ENCODE data around the gene HMCN1.

DNA sequence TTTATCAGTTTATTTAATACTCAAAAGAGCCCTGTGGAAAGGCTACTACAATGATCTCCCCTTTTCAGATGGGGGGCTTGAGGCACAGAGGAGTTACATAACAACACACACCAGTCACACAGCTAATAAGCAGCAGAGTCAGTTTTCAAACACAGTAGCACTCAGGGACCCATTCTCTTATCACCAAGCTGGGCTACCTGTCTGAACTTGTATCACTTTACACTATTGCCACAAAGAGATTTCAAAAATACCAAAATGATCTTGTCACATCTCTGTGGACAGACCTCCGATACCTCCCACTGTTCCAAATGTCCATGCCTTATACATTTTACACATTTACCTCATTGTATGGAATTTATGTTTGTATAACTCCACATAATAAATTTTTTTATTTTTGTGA is 506.2 kb downstream of the HMCN1 start:
- TF ChIP-seq POLR2A (IDR thresholded peaks at IDR 0.05; ENCODE audit: extremely low read depth, insufficient read length): no peak
- TF ChIP-seq, protein P1, sequence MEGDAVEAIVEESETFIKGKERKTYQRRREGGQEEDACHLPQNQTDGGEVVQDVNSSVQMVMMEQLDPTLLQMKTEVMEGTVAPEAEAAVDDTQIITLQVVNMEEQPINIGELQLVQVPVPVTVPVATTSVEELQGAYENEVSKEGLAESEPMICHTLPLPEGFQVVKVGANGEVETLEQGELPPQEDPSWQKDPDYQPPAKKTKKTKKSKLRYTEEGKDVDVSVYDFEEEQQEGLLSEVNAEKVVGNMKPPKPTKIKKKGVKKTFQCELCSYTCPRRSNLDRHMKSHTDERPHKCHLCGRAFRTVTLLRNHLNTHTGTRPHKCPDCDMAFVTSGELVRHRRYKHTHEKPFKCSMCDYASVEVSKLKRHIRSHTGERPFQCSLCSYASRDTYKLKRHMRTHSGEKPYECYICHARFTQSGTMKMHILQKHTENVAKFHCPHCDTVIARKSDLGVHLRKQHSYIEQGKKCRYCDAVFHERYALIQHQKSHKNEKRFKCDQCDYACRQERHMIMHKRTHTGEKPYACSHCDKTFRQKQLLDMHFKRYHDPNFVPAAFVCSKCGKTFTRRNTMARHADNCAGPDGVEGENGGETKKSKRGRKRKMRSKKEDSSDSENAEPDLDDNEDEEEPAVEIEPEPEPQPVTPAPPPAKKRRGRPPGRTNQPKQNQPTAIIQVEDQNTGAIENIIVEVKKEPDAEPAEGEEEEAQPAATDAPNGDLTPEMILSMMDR (IDR thresholded peaks at IDR 0.05; ENCODE audit: low read depth, low read length): no peak
- TF ChIP-seq, protein P2, sequence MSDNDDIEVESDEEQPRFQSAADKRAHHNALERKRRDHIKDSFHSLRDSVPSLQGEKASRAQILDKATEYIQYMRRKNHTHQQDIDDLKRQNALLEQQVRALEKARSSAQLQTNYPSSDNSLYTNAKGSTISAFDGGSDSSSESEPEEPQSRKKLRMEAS (IDR thresholded peaks at IDR 0.05; ENCODE audit: low read depth, low read length): no peak
